Measurements from ENCODE around the gene WDR5. TPM values are rescaled to one million over a fixed set of nuclear protein-coding genes. Genes with fewer than 3 reads are reported as not detected.

The WDR5 gene
- total and polyA plus RNA-seq, 4 donors: 15.7 to 27.3 (median 21.6) TPM

DNA sequence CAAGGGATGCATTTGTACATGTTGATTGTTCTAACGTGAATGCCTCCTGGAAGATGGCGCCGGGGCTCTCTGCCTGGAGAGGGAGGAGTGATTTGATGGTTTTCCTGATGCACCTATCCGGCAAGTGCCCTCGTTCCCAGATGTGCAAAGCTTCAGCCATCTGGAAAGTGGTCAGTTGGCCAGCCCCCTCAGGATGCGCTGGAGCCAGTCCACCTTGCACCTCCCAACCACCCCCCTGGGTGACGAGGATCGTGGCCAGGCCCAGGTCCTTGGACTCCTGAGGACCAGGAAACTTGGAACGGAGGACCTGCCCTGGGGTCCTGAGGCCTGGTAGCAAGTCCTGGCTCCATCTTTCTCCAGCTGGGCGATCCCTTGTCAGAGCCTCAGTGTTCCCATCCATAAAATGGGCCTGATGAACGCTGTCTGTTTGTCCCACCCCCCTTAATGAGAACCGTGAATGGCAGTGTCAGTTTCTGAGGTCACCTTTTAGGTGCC lies 52.1 kb downstream of the WDR5 start:
- Histone ChIP-seq H3K36me3 (ENCODE audit: control insufficient read depth in 4 of 4, insufficient read depth in 4 of 4, low read length in 4 of 4) (no peaks in the 10 kb centered on the region), H3K27me3 (ENCODE audit: control insufficient read depth in 3 of 3, insufficient read depth in 3 of 3, low read length in 2 of 3) (peaks cover 0 to 6% (median 0%) of the 10 kb centered on the region in 3 donors), H3K9me3 (ENCODE audit: control insufficient read depth in 4 of 4, insufficient read depth in 3 of 4, low read length in 3 of 4) (no peaks in the 10 kb centered on the region), H3K4me3 (no peak overlapping the region), H3K4me1 (ENCODE audit: control insufficient read depth in 5 of 5, insufficient read depth in 5 of 5, low read length in 5 of 5) (peaks cover 0 to 35% (median 11%) of the 10 kb centered on the region in 5 donors), H3K9ac (ENCODE audit: insufficient read depth in 1 of 2, low read length in 2 of 2) (no peak overlapping the region), H3K27ac (ENCODE audit: low read depth in 1 of 2, low read length in 1 of 2) (no peak overlapping the region)
- TF ChIP-seq, protein P1, sequence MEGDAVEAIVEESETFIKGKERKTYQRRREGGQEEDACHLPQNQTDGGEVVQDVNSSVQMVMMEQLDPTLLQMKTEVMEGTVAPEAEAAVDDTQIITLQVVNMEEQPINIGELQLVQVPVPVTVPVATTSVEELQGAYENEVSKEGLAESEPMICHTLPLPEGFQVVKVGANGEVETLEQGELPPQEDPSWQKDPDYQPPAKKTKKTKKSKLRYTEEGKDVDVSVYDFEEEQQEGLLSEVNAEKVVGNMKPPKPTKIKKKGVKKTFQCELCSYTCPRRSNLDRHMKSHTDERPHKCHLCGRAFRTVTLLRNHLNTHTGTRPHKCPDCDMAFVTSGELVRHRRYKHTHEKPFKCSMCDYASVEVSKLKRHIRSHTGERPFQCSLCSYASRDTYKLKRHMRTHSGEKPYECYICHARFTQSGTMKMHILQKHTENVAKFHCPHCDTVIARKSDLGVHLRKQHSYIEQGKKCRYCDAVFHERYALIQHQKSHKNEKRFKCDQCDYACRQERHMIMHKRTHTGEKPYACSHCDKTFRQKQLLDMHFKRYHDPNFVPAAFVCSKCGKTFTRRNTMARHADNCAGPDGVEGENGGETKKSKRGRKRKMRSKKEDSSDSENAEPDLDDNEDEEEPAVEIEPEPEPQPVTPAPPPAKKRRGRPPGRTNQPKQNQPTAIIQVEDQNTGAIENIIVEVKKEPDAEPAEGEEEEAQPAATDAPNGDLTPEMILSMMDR (IDR thresholded peaks at IDR 0.05; ENCODE audit: control extremely low read depth, extremely low read depth): no peak
- ATAC-seq (ENCODE audit: insufficient read depth, low FRiP score) (no peak), DNase-seq (peak in 1 of 3 donors; percentile 10)
- 86 to 88% methylated on average over 12 of the region's 12 CpGs for WGBS, 2 donors

DNA sequence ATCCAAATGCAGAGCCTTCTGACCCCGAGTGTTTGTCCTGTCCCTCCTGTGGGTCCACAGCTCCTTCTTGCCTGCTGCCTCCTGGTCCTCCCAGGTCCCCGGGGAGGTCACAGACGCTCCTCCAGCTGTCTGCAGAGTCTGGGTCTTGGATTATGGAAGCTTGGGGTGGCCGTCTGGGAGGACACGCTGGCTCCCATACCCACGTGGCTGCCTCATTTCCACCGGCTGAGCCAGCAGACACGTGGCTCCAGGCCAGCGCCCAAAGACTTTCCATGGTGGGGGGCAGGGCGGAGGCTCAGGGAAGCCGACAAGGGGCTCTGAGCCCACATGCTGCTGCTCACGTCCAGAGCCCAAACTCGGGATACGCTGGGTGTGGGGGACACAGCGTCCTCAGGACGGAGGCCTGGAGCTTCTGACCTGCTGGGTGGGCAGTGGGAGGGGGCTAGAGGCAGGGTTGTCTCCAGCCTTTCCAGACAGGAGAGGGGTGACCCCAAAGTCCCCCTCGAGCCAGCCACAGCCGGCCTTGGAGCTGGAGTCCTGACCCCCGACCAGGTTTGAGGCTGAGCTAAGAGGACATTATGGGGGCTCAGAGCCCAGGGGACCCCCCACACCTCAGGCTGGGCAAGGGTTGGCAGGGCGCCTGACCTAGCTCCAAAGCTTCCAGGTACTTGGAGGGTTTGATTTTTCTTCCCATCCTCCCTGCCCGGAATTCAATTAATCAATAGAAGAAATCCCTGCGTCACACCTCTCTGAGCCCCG lies 52.7 kb downstream of the WDR5 start:
- H3K9ac ChIP-seq (ENCODE audit: insufficient read depth in 1 of 2, low read length in 2 of 2): no peak overlapping the region
- peak; percentile 65 to 78 (median 70) for DNase-seq

DNA sequence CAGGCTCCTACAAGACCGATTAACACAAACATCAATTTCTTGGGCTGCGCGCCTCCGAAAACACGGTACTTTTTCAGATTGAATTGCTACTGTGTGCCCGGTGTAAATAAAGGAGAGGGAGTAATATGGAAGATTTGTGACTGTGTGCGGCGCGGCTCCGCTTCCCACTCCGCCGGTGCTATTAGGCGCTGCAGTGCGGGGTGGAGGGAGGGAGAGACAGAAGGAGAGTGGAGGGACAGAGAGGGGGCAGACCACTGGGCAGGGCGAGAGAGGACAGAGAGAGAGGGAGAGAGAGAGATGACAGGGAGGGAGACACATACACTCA lies 53.2 kb downstream of the WDR5 start:
- ATAC-seq (ENCODE audit: insufficient read depth, low FRiP score) (no peak), DNase-seq (peak in 2 of 3 donors; percentile 30 to 34)
- WGBS, 2 donors: 55% methylated on average over 15 of the region's 15 CpGs
- Histone ChIP-seq H3K9me3 (ENCODE audit: control insufficient read depth in 4 of 4, insufficient read depth in 3 of 4, low read length in 3 of 4) (no peaks in the 10 kb centered on the region), H3K27ac (ENCODE audit: low read depth in 1 of 2, low read length in 1 of 2) (no peak overlapping the region), H3K36me3 (ENCODE audit: control insufficient read depth in 4 of 4, insufficient read depth in 4 of 4, low read length in 4 of 4) (no peaks in the 10 kb centered on the region), H3K4me1 (ENCODE audit: control insufficient read depth in 5 of 5, insufficient read depth in 5 of 5, low read length in 5 of 5) (peaks cover 0 to 35% (median 11%) of the 10 kb centered on the region in 5 donors), H3K27me3 (ENCODE audit: control insufficient read depth in 3 of 3, insufficient read depth in 3 of 3, low read length in 2 of 3) (peaks cover 0 to 6% (median 0%) of the 10 kb centered on the region in 3 donors), H3K9ac (ENCODE audit: insufficient read depth in 1 of 2, low read length in 2 of 2) (no peak overlapping the region), H3K4me3 (no peak overlapping the region)
- TF ChIP-seq, protein P1 (IDR thresholded peaks at IDR 0.05; ENCODE audit: control extremely low read depth, extremely low read depth): no peak

More for the DNA sequence above, 52.7 kb downstream of the WDR5 start:
- no peak overlapping the region for H3K4me3 ChIP-seq
- peaks cover 0 to 6% (median 0%) of the 10 kb centered on the region in 3 donors for H3K27me3 ChIP-seq (ENCODE audit: control insufficient read depth in 3 of 3, insufficient read depth in 3 of 3, low read length in 2 of 3)
- WGBS, 2 donors: 53 to 73% methylated on average over 23 of the region's 23 CpGs
- TF ChIP-seq, protein P1 (IDR thresholded peaks at IDR 0.05; ENCODE audit: control extremely low read depth, extremely low read depth): no peak
- peaks cover 0 to 35% (median 11%) of the 10 kb centered on the region in 5 donors for H3K4me1 ChIP-seq (ENCODE audit: control insufficient read depth in 5 of 5, insufficient read depth in 5 of 5, low read length in 5 of 5)
- no peaks in the 10 kb centered on the region for H3K36me3 ChIP-seq (ENCODE audit: control insufficient read depth in 4 of 4, insufficient read depth in 4 of 4, low read length in 4 of 4)
- H3K9me3 ChIP-seq (ENCODE audit: control insufficient read depth in 4 of 4, insufficient read depth in 3 of 4, low read length in 3 of 4): no peaks in the 10 kb centered on the region
- H3K27ac ChIP-seq (ENCODE audit: low read depth in 1 of 2, low read length in 1 of 2): no peak overlapping the region
- no peak for ATAC-seq (ENCODE audit: insufficient read depth, low FRiP score)
